H1 (cell line): ENCODE results near the gene CACNA1A.

Experiments used
- CTCF ChIP-seq, 3 experiments: IDR thresholded peaks; 1 replicate in 2 of 3; 2 replicates in 1 of 3; pipeline versions ENCODE4 v1.5.1 to v1.6.1; 2011; ENCODE audit warnings: low read length in 3 of 3, mild to moderate bottlenecking in 3 of 3, inconsistent platforms in 2 of 3, low read depth in 1 of 3, moderate library complexity in 1 of 3; ENCODE audit not compliant: insufficient read depth in 1 of 3; ENCODE audit errors: control extremely low read depth in 1 of 3
- HDAC6 ChIP-seq: IDR thresholded peaks from one replicate; pipeline ENCODE4 v1.7.1; 2012; ENCODE audit warnings: low read depth, mild to moderate bottlenecking, inconsistent platforms, low read length, moderate library complexity
- MAFK ChIP-seq: IDR thresholded peaks from 2 replicates; pipeline ENCODE4 v1.6.1; 2012; ENCODE audit warnings: low read depth, mild to moderate bottlenecking, improper control_type of control experiment, low read length
- POLR2A ChIP-seq, 2 experiments: IDR thresholded peaks; 1 replicate in 1 of 2; 2 replicates in 1 of 2; pipeline ENCODE4 v1.6.1; 2011; ENCODE audit warnings: low read depth in 2 of 2, low read length in 2 of 2, mild to moderate bottlenecking in 2 of 2; ENCODE audit errors: control extremely low read depth in 1 of 2
- SP2 ChIP-seq: IDR thresholded peaks from 2 replicates; pipeline ENCODE4 v1.6.1; 2012; ENCODE audit warnings: mild to moderate bottlenecking, low read length, inconsistent platforms
- SUZ12 ChIP-seq: fragments of 200-600 bp; sonication (generic); IDR thresholded peaks from 2 replicates; pipeline ENCODE4 v1.6.1; 2012; ENCODE audit warnings: mild to moderate bottlenecking, inconsistent platforms, low read length, moderate library complexity, mixed read lengths
- TEAD4 ChIP-seq: IDR thresholded peaks from 2 replicates; pipeline ENCODE4 v1.6.1; 2012; ENCODE audit warnings: low read depth, low read length, inconsistent platforms, mixed read lengths

GRCh38 chr19:13299838-13300237 is 206.4 kb downstream of the CACNA1A start:
- TF ChIP-seq SP2 (no peak), POLR2A (IDR thresholded peaks at IDR 0.05; ENCODE audit: control extremely low read depth in 1 of 2, low read depth in 2 of 2, low read length in 2 of 2) (no peak), CTCF (IDR thresholded peaks at IDR 0.05; ENCODE audit: control extremely low read depth in 1 of 3, insufficient read depth in 1 of 3, low read depth in 1 of 3, low read length in 3 of 3) (no peak), TEAD4 (no peak), SUZ12 (no peak), MAFK (no peak), HDAC6 (no peak)
